Hematopoietic multipotent progenitor cell treated with erythropoietin and hydrocortisone succinate and interleukin-3 and kit ligand, for 4 days (in vitro differentiated cells): ENCODE results near the gene LTF.
A peak's percentile ranks its signal among the peaks of the same experiment; 100 is the strongest.

ENCODE experiments used
- DNase-seq: peaks from one replicate; pipeline ENCODE4 v3.0.0-alpha.2; 2015

LTF gene

GRCh38 chr3:46490338-46491084 is 25.8 kb upstream of the LTF start:
- no peak for DNase-seq

- no peak for DNase-seq
Measured at GRCh38 chr3:46489875-46490274, 25.2 kb upstream of the LTF start.

- DNase-seq, result no peak
Measured at GRCh38 chr3:46489381-46489780, 24.7 kb upstream of the LTF start.

GRCh38 chr3:46488735-46489361 is 24.1 kb upstream of the LTF start:
- peak; percentile 97 for DNase-seq

GRCh38 chr3:46485779-46486175 is 21.1 kb upstream of the LTF start:
- no peak for DNase-seq

GRCh38 chr3:46484911-46485778 is 20.4 kb upstream of the LTF start:
- no peak for DNase-seq

GRCh38 chr3:46484388-46484787 is 19.7 kb upstream of the LTF start:
- no peak for DNase-seq

- DNase-seq, result peak; percentile 22
Measured at GRCh38 chr3:46483825-46484224, 19.1 kb upstream of the LTF start.

- DNase-seq, result no peak
Measured at GRCh38 chr3:46482632-46483350, 18.1 kb upstream of the LTF start.

- no peak for DNase-seq
Measured at GRCh38 chr3:46481636-46482035, 16.9 kb upstream of the LTF start.

- DNase-seq, result no peak
Measured at GRCh38 chr3:46480491-46481195, 15.9 kb upstream of the LTF start.

- DNase-seq, result no peak
Measured at GRCh38 chr3:46479696-46480095, 15.0 kb upstream of the LTF start.

- no peak for DNase-seq
Measured at GRCh38 chr3:46479021-46479420, 14.3 kb upstream of the LTF start.

- peak; percentile 31 for DNase-seq
Measured at GRCh38 chr3:46478341-46478740, 13.6 kb upstream of the LTF start.

- no peak for DNase-seq
Measured at GRCh38 chr3:46477756-46478155, 13.1 kb upstream of the LTF start.

GRCh38 chr3:46477145-46477544 is 12.4 kb upstream of the LTF start:
- no peak for DNase-seq

- DNase-seq, result no peak
Measured at GRCh38 chr3:46472736-46473135, 8.0 kb upstream of the LTF start.

GRCh38 chr3:46471371-46471914 is 6.7 kb upstream of the LTF start:
- DNase-seq, result no peak

GRCh38 chr3:46470831-46471230 is 6.1 kb upstream of the LTF start:
- DNase-seq, result no peak

GRCh38 chr3:46469680-46470357 is 5.1 kb upstream of the LTF start:
- peak; percentile 21 for DNase-seq
